Muscle of arm (tissue), 12 donors: Measurements from ENCODE around the gene TMEM168. TPM values are rescaled to one million over a fixed set of nuclear protein-coding genes. Genes with fewer than 3 reads are reported as not detected.
"Not testable (repeated sequence)": the region's sequence is repeated elsewhere in the genome, so short reads cannot be mapped to it uniquely, and the experiment has no call there.

Source experiments
- DNase-seq: peaks from one replicate; pipeline ENCODE4 v3.0.0-alpha.2; 2013
- polyA plus RNA-seq, 12 donors: library from polyadenylated mRNA; unstranded; fragments of 120-200 nt; gene quantifications; one replicate each; pipeline ENCODE4 v1.2.1, GENCODE V29; 2013; ENCODE audit not compliant: insufficient read length in 12 of 12

The TMEM168 gene
- polyA plus RNA-seq, 12 donors, result 22.4 to 62.6 (median 32.8) TPM; not detected in 1

DNA sequence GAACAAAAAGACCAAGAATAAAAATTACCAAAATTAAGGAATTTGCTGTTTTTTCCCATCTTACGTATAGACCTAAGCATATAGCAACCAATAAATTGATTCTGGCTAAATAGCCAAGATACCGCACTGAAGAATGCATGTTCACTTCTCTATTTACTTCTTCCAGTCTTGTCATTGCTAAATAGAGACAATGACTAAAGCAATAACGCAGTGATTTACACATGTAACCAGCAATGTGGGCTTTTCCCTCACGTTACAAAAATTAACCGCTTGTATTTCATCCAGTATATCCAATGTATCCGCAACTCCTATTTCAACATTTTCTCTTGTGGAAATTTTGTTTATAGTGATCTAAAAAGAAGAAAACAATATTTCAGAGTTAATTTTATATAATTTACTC lies 5.6 kb downstream of the TMEM168 start:
- no peak for DNase-seq

- no peak for DNase-seq
Observed at GRCh38 chr7:112782498-112782897, 7.7 kb downstream of the TMEM168 start.

DNA sequence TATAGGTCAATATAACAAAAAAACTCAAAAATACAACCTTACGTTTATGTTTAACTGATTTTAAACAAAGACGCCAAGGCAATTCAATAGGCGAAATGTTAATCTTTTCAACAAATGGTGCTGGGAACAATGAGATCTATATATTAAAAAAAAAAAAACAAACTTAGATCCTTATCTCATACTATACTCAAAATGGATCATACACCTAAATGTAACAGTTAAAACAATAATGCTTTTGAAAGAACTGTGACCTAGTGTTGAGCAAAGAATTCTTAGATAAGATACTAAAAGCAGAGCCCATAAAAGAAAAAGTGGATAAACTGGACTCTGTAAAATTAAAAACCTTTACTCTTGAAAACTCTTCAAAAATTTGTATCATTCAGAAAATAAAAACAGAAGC lies 8.6 kb downstream of the TMEM168 start:
- no peak for DNase-seq

- no peak for DNase-seq
Observed at GRCh38 chr7:112781110-112781509, 9.1 kb downstream of the TMEM168 start.

DNA sequence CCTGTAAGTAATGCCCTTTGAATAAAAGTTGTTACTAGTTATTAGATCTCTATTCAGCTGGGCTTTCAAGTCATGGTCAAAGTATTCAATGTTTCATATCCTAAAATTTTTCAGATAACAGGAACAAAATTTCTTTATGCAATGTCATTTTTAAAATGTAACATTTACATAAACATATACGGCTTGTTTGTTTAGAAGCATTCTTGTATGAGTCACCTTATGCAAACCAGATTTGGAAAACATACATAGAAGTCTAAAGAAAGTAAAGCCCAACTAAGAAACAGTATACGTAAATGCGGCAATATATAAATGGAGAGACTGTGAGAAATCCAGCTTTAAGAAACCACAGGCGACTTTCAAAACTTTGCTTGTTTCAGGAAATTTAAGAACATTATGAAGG lies 10.5 kb downstream of the TMEM168 start:
- DNase-seq, result no peak

GRCh38 chr7:112777406-112777805 lies 12.8 kb downstream of the TMEM168 start:
- DNase-seq, result no peak

- no peak for DNase-seq
Observed at GRCh38 chr7:112771166-112771565, 19.0 kb downstream of the TMEM168 start.

DNA sequence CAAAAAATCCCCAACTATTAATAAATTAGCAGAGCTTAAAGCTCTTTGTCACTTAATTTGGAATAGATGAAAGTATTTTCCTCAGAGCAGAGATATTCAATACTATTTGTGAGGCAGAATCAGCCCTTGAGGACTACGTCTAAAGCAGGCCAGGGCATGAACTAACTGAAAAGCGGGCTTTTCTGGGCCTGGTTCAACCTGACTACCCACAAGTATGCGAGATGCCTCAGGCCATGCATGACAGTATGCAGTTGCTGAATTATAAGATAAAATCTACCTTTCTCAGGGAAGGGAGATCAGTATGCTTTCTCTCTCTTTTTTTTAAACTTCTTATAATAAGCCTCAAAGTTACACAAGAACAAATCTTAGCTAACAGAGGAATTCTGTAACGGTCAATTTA lies 20.1 kb downstream of the TMEM168 start:
- DNase-seq, result no peak

DNA sequence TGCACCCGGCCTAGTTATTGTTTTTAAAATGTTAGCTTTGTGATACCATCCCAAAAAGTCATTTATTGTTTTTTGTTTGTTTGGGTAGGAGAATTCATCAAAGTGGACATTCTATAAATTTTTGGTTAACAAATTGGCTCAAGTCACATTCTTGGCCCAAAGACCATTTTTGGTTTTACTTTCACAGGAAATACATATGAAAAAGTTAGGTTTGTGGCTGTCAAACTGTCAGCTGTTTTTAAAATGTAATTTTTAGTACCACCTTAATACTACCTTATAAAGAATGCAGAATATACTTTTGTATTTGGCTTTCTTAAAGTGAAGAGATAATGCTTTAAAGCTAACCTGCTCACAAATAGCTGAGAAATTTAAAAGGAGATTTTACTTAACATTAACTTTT lies 25.1 kb downstream of the TMEM168 start:
- no peak for DNase-seq

DNA sequence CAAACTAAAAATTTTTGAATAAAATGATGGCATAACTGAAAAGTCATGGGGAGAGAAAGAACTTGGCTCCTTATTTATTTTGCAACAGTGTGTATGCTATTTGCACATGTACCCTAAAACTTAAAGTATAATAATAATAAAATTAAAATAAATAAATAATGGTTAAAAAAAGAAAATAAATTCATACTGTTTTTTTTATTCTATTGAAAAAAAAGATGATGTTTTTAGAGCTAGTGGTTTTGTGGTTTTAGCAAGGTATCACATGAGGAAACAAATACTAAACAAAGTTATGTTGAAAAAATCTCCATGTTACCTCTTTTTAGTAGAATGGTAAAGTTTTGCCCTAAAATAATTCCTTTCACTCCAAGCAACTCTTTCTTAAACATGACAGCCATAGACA lies 26.2 kb downstream of the TMEM168 start:
- DNase-seq, result no peak

DNA sequence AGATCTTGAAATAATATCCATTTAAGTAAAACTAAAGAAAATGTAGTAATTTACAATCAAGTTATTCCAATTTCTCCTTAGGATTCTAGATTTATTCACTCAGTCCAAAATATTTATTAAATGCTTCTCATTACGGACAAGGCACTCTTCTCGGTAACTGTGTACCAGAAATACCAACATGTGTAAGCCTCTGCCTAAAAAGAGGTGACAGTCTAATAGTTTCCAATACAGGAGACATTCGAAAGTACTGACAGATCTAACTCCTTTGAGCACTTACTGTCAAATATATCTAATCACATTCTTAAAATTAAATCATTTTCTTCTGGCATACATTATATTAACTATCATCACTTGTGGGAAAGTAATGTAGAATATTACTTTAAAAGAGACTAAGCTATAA lies 26.9 kb downstream of the TMEM168 start:
- no peak for DNase-seq

DNA sequence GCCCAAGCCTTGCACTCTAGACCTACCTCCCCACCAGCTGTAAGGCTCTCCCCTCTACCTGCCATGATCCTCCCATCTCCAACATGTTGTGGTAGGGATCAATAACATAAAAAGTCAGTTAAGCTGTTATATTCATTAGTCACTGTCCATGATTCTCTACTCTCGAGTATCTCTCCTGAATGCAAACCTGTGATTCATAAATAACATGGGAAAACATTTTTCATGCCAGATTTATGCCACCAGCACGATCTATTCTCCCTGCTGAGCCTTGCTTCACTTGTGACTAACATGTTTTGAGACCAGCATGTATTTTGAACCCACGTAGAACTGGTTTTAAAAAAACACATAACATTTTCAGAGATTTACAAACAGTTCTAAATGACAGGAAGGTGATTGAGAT lies 30.3 kb downstream of the TMEM168 start:
- no peak for DNase-seq

DNA sequence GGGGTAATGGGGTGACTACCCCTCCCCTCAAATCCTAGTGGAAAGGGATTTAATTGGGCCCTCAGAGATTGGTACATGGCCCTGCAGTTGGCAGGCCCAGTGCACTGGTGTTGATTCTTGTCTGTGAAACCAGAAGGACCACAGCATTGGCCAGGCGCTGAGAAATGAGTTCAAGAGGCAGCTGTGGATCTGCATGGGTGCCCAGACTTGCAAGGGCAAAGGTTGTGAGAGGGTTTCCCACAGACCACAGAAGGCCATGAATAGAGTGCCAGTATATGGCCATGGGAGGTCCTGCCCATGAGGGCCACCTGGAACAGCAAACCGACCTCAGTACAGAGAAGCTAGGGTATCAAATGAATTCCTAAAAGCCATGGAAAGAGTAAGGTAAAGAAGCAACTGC lies 32.9 kb downstream of the TMEM168 start:
- DNase-seq, result no peak

GRCh38 chr7:112753298-112753697 lies 36.9 kb downstream of the TMEM168 start:
- no peak for DNase-seq

DNA sequence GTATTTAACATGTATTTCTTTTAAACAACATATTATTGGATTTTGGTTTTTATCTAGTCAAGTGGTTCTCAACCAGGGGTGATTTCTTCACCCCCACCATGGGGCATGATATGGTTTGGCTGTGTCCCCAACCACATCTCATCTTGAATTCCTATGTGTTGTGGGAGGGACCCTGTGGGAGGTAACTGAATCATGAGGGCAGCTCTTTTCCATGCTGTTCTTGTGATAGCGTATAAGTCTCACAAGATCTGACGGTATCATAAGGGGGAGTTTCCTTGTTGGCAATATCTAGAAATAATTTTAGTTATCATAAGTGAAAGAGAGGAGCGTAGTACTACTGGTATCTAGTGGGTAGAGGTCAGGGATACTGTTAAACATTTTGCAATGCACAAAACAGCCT lies 37.6 kb downstream of the TMEM168 start:
- no peak for DNase-seq

DNA sequence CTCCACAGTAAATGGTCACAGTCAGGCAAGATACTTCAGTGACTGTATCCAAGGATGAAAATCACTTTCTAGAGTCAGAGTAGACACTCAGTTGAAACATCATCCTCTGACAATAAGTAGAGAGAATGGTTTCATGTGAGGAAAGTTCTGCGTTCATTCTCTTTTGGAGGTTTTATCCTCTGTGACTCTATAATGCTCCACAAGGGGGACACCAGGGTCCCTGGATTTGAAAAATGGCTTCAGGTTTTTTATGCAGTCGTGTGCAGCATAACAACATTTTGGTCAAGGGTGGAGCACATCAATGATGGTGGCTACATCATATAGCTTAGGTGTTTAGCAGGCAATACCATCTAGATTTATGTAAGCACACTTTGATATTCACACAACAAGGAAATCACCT lies 40.4 kb downstream of the TMEM168 start:
- DNase-seq, result no peak

DNA sequence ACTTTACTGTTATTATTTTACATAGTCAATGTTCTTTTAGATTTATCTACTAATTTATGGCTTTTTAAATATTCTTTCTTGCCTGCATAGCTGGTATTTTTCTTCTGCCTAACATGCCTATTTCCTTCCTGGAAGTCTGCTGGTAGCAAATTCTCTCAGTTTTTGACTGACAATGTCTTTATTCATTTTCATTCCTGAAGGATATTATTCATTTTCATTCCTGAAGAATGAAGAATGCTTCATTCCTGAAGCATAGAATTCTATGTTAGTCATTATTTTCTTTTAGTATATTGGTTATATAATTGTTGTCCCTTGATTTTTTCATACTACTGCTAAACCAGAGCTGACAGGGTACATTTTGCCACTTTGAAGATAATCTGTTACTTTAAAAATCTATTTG lies 41.8 kb downstream of the TMEM168 start:
- DNase-seq, result no peak

DNA sequence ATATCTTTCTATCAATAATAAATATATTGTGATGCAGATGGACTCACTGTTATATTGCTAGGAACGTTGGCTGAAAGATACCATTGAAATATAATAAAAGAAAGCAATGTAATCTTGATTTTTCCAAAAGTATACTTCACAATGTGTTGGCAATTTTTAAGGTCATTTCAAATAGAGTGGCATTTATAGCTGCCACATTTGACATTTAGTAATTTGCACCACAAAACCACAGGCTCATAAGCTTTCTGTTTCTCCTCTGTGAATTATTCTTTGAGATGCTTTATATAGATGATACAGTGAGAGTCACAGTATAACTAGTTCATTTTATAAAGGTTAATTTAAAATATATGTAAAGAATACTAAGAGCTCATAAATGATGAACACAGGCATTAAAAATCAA lies 44.6 kb downstream of the TMEM168 start:
- DNase-seq, result no peak

DNA sequence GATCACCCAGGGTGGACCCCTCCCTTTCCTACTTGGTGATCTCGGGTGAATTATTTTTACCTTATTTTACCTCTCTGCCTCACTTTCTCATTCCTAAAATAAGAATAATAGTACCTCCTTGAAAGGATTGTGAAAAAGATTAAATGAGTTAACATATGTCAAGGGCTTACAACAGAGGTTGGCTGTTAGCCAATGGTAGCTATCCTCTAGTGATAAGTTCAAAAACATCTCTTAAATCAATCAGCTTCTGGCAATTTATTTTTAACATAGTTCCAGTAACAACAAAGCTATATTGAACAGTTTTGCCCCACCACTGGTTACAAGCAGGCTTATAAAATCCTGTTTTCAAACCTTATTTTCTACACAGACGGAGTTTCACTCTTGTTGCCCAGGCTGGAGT lies 45.4 kb downstream of the TMEM168 start:
- DNase-seq, result no peak

DNA sequence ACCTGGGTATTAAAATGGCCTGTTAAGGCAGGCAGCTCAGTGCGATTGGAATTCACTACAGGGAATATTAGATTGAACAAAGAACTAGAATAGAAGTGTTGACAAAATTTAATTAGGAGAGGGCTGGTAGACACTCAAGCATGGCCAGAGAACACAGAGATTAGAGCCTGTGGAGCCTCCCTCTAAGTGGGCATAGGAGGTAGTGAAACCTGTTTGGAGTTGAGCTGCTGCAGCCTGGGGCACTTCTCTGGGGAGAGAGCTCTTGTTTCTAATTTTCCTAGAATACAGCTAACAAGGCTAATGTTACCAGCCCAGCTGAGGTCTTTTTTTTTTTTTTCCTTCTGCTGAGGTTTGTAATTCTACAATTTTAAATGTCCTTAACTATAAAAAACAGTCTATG lies 46.4 kb downstream of the TMEM168 start:
- no peak for DNase-seq

DNA sequence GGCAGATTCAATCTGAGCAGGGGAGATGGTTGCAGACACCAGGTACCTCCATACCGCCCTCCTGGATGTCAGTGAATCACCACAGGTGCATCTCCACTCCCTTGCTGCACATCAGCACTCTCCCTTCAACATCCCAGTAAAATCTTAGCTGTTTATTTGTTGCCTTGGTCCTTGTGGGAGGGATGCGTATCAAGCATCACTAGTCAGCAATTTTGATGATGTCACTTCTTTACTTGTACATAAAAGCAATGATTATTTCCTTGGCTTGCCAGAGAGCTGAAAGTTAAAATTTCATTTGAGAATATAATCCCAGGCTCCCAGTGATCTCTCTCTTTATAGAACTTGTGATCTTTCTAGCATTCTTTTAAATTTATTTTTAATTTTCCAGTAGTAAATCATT lies 49.5 kb downstream of the TMEM168 start:
- DNase-seq, result no peak

DNA sequence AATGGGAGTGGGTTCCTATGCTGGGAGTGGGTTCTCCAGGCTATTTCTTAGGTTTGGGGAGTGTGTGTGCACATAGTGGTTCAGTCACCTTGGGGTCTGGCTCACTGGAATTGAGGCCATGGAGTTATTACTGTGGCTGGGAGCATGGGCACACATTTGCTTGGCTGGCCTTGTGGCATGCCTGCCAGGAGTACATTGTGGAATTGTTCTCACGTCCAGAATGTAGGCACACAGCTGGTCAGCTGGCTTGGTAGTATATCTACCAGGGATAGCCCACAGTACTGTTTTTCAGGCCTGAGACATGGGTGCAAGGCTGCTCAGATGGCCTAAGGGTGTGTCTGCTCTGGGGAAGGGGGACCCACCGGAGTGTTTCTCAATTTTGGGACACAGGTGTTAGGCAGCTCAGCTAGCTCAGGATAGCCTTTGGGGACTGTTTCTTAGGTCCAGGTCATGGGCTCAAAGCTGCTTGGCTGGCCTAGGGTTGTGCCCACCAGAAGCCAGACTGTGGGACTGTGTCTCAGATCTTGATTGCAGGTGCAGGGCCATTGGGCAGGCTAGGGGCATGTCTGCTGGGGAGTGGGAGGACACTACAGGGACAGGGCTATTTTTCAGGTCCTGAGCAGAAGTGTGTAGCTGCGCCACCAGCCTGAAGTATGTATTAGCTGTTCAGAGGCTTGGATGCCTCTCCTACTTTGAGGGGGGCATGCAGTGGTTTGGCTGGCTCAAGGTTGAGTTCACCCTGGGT lies 50.6 kb downstream of the TMEM168 start:
- DNase-seq, result no peak

GRCh38 chr7:112735261-112735660 lies 54.9 kb downstream of the TMEM168 start:
- no peak for DNase-seq

DNA sequence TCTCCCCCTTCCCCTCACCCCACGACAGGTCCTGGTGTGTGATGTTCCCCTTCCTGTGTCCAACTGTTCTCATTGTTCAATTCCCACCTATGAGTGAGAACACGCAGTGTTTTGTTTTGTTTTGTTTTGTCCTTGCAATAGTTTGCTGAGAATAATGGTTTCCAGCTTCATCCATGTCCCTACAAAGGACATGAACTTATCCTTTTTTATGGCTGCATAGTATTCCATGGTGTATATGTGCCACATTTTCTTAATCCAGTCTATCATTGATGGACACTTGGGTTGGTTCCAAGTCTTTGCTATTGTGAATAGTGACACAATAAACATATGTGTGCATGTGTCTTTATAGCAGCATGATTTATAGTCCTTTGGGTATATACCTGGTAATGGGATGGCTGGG lies 58.9 kb downstream of the TMEM168 start:
- not testable (repeated sequence) for DNase-seq
